ENCODE results near the gene F10. TPM values are rescaled to one million over a fixed set of nuclear protein-coding genes. Genes with fewer than 3 reads are reported as not detected.
"Not testable (repeated sequence)": the region's sequence is repeated elsewhere in the genome, so short reads cannot be mapped to it uniquely, and the experiment has no call there.

The F10 gene
- total and polyA plus RNA-seq, 5 donors: 29.8 to 44.9 (median 37.1) TPM

GRCh38 chr13:113103646-113104045 lies 19.0 kb upstream of the F10 start:
- no peaks in the 10 kb centered on the region for H3K27me3 ChIP-seq (ENCODE audit: control insufficient read depth, insufficient read depth)
- ATAC-seq: peak; percentile 20 to 39
- intact Hi-C loops (cut with DNase I): no loop called here
- H3K4me1 ChIP-seq (ENCODE audit: control insufficient read depth, insufficient read depth, low read length): no peaks in the 10 kb centered on the region
- WGBS: 68% methylated on average over 9 of the region's 9 CpGs
- H3K9me3 ChIP-seq (ENCODE audit: control insufficient read depth, low read length): no peaks in the 10 kb centered on the region
- H3K27ac ChIP-seq (ENCODE audit: low read length): no peak overlapping the region
- H3K4me3 ChIP-seq (ENCODE audit: low read length): no peak overlapping the region
- peak in 1 of 3 donors; percentile 53 for DNase-seq

GRCh38 chr13:113105032-113105920 lies 17.3 kb upstream of the F10 start, which contains the start of gene F7:
Gene F7 (plus strand): TSS chr13:113105791. CDS start chr13:113105842, 51 bp downstream.
- peak in 1 of 3 donors; percentile 30 for DNase-seq
- WGBS: 66% methylated on average over 17 of the region's 17 CpGs
- Histone ChIP-seq H3K27me3 (ENCODE audit: control insufficient read depth, insufficient read depth) (no peaks in the 10 kb centered on the region), H3K4me3 (ENCODE audit: low read length) (no peak within 1 kb of the TSS), H3K4me1 (ENCODE audit: control insufficient read depth, insufficient read depth, low read length) (no peaks in the 10 kb centered on the region), H3K27ac (ENCODE audit: low read length) (no peak within 1 kb of the TSS), H3K9me3 (ENCODE audit: control insufficient read depth, low read length) (no peaks in the 10 kb centered on the region)
- intact Hi-C loops (cut with DNase I): no loop called here
- ATAC-seq: no peak

GRCh38 chr13:113105921-113106452 lies 16.6 kb upstream of the F10 start:
- DNase-seq: peak in 1 of 3 donors; percentile 39
- Histone ChIP-seq H3K4me3 (ENCODE audit: low read length) (no peak overlapping the region), H3K9me3 (ENCODE audit: control insufficient read depth, low read length) (no peaks in the 10 kb centered on the region)

GRCh38 chr13:113106711-113107351 lies 15.8 kb upstream of the F10 start:
- WGBS: 77% methylated on average over 25 of the region's 25 CpGs
- no peak overlapping the region for H3K27ac ChIP-seq (ENCODE audit: low read length)
- H3K27me3 ChIP-seq (ENCODE audit: control insufficient read depth, insufficient read depth): no peaks in the 10 kb centered on the region
- DNase-seq: peak in 1 of 3 donors; percentile 46
- no peak overlapping the region for H3K4me3 ChIP-seq (ENCODE audit: low read length)
- no peaks in the 10 kb centered on the region for H3K9me3 ChIP-seq (ENCODE audit: control insufficient read depth, low read length)
- no peaks in the 10 kb centered on the region for H3K4me1 ChIP-seq (ENCODE audit: control insufficient read depth, insufficient read depth, low read length)
- intact Hi-C loops (cut with DNase I): no loop called here
- ATAC-seq: no peak

More at GRCh38 chr13:113105921-113106452, 16.6 kb upstream of the F10 start:
- ATAC-seq: no peak
- Histone ChIP-seq H3K27me3 (ENCODE audit: control insufficient read depth, insufficient read depth) (no peaks in the 10 kb centered on the region), H3K4me1 (ENCODE audit: control insufficient read depth, insufficient read depth, low read length) (no peaks in the 10 kb centered on the region), H3K27ac (ENCODE audit: low read length) (no peak overlapping the region)
- 60% methylated on average over 16 of the region's 16 CpGs for WGBS
- intact Hi-C loops (cut with DNase I): no loop called here

GRCh38 chr13:113108521-113108920 lies 14.1 kb upstream of the F10 start:
- H3K9me3 ChIP-seq (ENCODE audit: control insufficient read depth, low read length); intact Hi-C loops (cut with DNase I); ATAC-seq; H3K4me3 ChIP-seq (ENCODE audit: low read length); H3K27ac ChIP-seq (ENCODE audit: low read length); H3K4me1 ChIP-seq (ENCODE audit: control insufficient read depth, insufficient read depth, low read length); H3K27me3 ChIP-seq (ENCODE audit: control insufficient read depth, insufficient read depth): not testable (repeated sequence)
- WGBS: 98% methylated on average over 27 of the region's 27 CpGs
- DNase-seq: peak in 2 of 3 donors; percentile 3 to 37

GRCh38 chr13:113109151-113110047 lies 13.2 kb upstream of the F10 start:
- H3K4me1 ChIP-seq (ENCODE audit: control insufficient read depth, insufficient read depth, low read length): no peaks in the 10 kb centered on the region
- WGBS: 26% methylated on average over 73 of the region's 73 CpGs
- no peak overlapping the region for H3K4me3 ChIP-seq (ENCODE audit: low read length)
- intact Hi-C loops (cut with DNase I): no loop called here
- ATAC-seq (peak; percentile 14 to 41), DNase-seq (peak in 2 of 3 donors; percentile 16 to 66)
- H3K27me3 ChIP-seq (ENCODE audit: control insufficient read depth, insufficient read depth): no peaks in the 10 kb centered on the region
- no peaks in the 10 kb centered on the region for H3K9me3 ChIP-seq (ENCODE audit: control insufficient read depth, low read length)
- no peak overlapping the region for H3K27ac ChIP-seq (ENCODE audit: low read length)

- no peaks in the 10 kb centered on the region for H3K9me3 ChIP-seq (ENCODE audit: control insufficient read depth, low read length)
- H3K27ac ChIP-seq (ENCODE audit: low read length): no peak overlapping the region
- H3K4me3 ChIP-seq (ENCODE audit: low read length): peak overlapping the region; percentile 30
- H3K27me3 ChIP-seq (ENCODE audit: control insufficient read depth, insufficient read depth): no peaks in the 10 kb centered on the region
- 1% methylated on average over 99 of the region's 99 CpGs for WGBS
- intact Hi-C loops (cut with DNase I): no loop called here
- no peaks in the 10 kb centered on the region for H3K4me1 ChIP-seq (ENCODE audit: control insufficient read depth, insufficient read depth, low read length)
- ATAC-seq (peak; percentile 52 to 54), DNase-seq (peak; percentile 30 to 68 (median 64))
Measured at GRCh38 chr13:113110048-113110851, 12.3 kb upstream of the F10 start.

GRCh38 chr13:113110852-113111315 lies 11.7 kb upstream of the F10 start:
- no peak overlapping the region for H3K27ac ChIP-seq (ENCODE audit: low read length)
- WGBS: 18% methylated on average over 49 of the region's 49 CpGs
- H3K4me3 ChIP-seq (ENCODE audit: low read length): peak overlapping the region; percentile 30
- intact Hi-C loops (cut with DNase I): no loop called here
- no peaks in the 10 kb centered on the region for H3K9me3 ChIP-seq (ENCODE audit: control insufficient read depth, low read length)
- ATAC-seq (no peak), DNase-seq (peak in 2 of 3 donors; percentile 10 to 42)
- H3K27me3 ChIP-seq (ENCODE audit: control insufficient read depth, insufficient read depth): no peaks in the 10 kb centered on the region
- no peaks in the 10 kb centered on the region for H3K4me1 ChIP-seq (ENCODE audit: control insufficient read depth, insufficient read depth, low read length)

- intact Hi-C loops (cut with DNase I); H3K4me1 ChIP-seq (ENCODE audit: control insufficient read depth, insufficient read depth, low read length); H3K4me3 ChIP-seq (ENCODE audit: low read length); H3K9me3 ChIP-seq (ENCODE audit: control insufficient read depth, low read length); H3K27me3 ChIP-seq (ENCODE audit: control insufficient read depth, insufficient read depth); H3K27ac ChIP-seq (ENCODE audit: low read length); ATAC-seq: not testable (repeated sequence)
- DNase-seq: peak in 1 of 3 donors; percentile 2
- WGBS: 89% methylated on average over 5 of the region's 5 CpGs
Measured at GRCh38 chr13:113111821-113112220, 10.8 kb upstream of the F10 start.

GRCh38 chr13:113112475-113112874 lies 10.1 kb upstream of the F10 start:
- H3K9me3 ChIP-seq (ENCODE audit: control insufficient read depth, low read length); H3K27me3 ChIP-seq (ENCODE audit: control insufficient read depth, insufficient read depth); ATAC-seq; H3K4me3 ChIP-seq (ENCODE audit: low read length); intact Hi-C loops (cut with DNase I); H3K27ac ChIP-seq (ENCODE audit: low read length); DNase-seq; H3K4me1 ChIP-seq (ENCODE audit: control insufficient read depth, insufficient read depth, low read length): not testable (repeated sequence)
- 92% methylated on average over 1 of the region's 1 CpG for WGBS
